ENCODE measurements around the gene FAM47E.
"Not testable (repeated sequence)": the region's sequence is repeated elsewhere in the genome, so short reads cannot be mapped to it uniquely, and the experiment has no call there.

The FAM47E gene

GRCh38 chr4:76283900-76284299 is 32.4 kb downstream of the FAM47E start:
- no peak for TF ChIP-seq CTCF (conservative IDR thresholded peaks at IDR 0.05)
- H3K27ac ChIP-seq: peak overlapping the region; percentile 83

DNA sequence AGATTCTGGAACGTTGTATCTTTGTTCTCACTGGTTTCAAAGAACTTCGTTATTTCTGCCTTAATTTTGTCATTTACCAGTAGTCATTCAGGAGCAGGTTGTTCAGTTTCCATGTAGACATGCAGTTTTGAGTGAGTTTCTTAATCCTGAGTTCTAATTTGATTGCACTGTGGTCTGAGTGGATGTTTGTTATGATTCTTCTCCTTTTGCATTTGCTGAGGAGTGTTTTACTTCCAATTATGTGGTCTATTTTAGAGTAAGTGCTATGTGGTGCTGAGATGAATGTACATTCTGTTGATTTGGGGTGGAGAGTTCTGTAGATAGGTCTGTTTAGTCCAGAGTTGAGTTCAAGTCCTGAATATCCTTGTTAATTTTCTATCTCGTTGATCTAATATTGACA is 36.3 kb downstream of the FAM47E start:
- H3K27ac ChIP-seq: not testable (repeated sequence)

DNA sequence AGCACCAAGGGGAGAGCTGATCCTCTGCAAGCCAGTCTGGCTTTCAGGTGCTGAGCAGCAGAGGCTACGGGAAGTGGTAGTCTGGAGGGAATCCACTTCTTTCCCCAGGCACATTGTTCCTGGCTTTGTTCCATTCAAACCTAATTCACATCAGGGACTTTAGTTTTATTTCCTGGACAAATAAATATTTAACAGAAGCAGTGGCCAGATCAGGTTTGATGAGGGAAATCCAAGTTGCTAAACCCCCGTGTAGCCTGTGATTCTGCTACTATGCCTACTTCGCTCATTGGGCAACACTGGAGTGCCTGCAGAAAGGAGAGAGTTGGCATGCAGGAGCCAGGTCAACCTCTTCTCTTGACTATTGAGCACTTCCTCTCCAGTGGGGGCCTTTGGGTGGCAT is 41.2 kb downstream of the FAM47E start:
- TF ChIP-seq CTCF (conservative IDR thresholded peaks at IDR 0.05): no peak
- peak overlapping the region; percentile 62 for H3K27ac ChIP-seq

- no peak for TF ChIP-seq CTCF (conservative IDR thresholded peaks at IDR 0.05)
Measured at GRCh38 chr4:76293772-76294171, 42.3 kb downstream of the FAM47E start.

GRCh38 chr4:76296286-76296820 is 44.8 kb downstream of the FAM47E start:
- no peak for TF ChIP-seq CTCF (conservative IDR thresholded peaks at IDR 0.05)

More at GRCh38 chr4:76293772-76294171, 42.3 kb downstream of the FAM47E start:
- H3K27ac ChIP-seq: peak overlapping the region; percentile 62; the same call in 1 of the 2 replicates

DNA sequence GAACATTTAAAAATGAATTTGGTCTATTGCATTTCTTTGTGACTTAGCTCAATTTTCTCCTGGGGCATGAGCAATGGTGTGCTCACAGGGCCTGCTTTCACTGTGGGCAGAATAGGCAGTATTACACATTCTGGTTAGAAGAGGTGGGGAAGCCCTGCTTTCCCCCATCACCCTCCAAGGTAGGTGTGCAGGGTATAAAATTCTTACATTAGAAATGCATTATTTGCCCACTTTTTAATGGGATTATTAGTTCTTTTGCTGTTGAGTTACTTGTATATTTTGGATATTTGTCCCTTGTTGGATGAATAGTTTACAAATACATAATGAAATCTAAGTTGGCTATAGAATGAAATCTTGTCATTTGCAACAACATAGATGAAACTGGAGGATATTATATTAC is 46.7 kb downstream of the FAM47E start:
- no peak for TF ChIP-seq CTCF (conservative IDR thresholded peaks at IDR 0.05)
- H3K27ac ChIP-seq: no peak overlapping the region

More at GRCh38 chr4:76296286-76296820, 44.8 kb downstream of the FAM47E start:
- no peak overlapping the region for H3K27ac ChIP-seq

DNA sequence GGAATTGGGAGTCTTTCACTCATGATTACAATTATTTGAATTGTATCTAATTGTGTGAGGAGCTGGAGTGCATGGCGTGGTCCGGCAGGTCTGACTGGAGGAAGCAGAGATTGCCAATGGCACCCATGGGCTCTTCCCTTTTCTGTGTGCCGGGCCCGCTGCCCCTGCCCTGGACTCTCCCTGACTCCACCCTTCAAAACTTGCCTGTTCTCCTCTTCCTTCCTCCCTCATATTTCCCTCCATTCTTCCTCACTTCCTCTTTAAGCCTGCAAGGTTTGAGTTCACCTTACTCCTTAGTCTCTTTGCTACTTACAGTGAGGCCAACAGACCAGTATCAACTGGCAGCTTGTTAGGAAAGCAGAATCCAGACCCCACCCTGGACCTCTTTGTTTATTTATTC is 48.5 kb downstream of the FAM47E start:
- TF ChIP-seq CTCF (conservative IDR thresholded peaks at IDR 0.05): no peak
- no peak overlapping the region for H3K27ac ChIP-seq

- no peak overlapping the region for H3K27ac ChIP-seq
- no peak for TF ChIP-seq CTCF (conservative IDR thresholded peaks at IDR 0.05)
Measured at GRCh38 chr4:76301068-76301774, 49.7 kb downstream of the FAM47E start.
